DMS 273 treated with DMSO at 0.1 percent for 48 hours (cell line): ENCODE results near the gene TOM1.

Experiments
- DNase-seq: peaks from one replicate; lab custom pipeline; 2025; lab: John Stamatoyannopoulos, UW

The TOM1 gene

GRCh38 chr22:35397095-35397904, 97.6 kb downstream of the TOM1 start:
- no peak for DNase-seq
